GM12864 (cell line): Measurements from ENCODE around the gene GJA4.

ENCODE experiments used
- DNase-seq: peaks from one replicate; pipeline ENCODE4 v3.0.0-alpha.2; 2011; ENCODE audit warnings: low read depth
- H3K4me3 ChIP-seq: 2 replicates; pipeline ENCODE4 v1.5.1; 2011; ENCODE audit warnings: mild to moderate bottlenecking, low read depth, low read length, control low read depth
- TF ChIP-seq, protein P1 (sequence below): IDR thresholded peaks from 2 replicates; pipeline ENCODE4 v1.5.1; 2011; ENCODE audit warnings: low read depth, mild to moderate bottlenecking, moderate library complexity, low read length, control low read depth, inconsistent platforms; ENCODE audit errors: missing control alignments

Gene GJA4

DNA sequence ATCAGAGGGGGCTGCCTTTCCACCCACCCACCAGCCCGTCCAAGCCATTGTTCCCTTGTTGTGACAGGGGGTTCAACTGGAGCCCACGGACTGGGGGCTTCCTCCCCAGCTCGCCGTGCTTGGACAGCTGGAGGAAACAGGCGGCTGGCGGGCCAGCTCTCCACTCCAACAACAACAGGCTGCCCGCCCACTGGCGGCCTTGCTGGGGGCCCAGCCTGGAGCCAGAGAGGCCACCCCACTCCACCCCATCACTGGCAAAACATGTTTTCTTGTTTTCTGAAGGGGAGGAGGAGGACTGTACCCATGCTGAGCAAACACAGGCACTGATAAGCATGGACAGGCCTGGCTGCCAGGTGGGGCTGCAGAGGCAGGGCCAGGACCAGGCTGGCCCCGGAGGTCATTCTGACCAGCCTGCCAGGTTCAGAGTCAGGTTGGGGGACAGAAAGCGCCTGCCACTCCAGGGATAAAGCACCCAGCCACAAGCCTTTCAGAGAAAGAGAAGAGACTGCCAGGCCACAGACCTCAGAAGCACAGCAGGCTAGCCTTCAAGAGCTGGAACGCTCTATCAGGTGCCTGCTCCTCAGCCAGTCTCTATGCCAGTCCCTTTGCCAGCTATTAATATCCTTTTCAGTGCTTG, 32.8 kb downstream of the GJA4 start:
- TF ChIP-seq, protein P1, sequence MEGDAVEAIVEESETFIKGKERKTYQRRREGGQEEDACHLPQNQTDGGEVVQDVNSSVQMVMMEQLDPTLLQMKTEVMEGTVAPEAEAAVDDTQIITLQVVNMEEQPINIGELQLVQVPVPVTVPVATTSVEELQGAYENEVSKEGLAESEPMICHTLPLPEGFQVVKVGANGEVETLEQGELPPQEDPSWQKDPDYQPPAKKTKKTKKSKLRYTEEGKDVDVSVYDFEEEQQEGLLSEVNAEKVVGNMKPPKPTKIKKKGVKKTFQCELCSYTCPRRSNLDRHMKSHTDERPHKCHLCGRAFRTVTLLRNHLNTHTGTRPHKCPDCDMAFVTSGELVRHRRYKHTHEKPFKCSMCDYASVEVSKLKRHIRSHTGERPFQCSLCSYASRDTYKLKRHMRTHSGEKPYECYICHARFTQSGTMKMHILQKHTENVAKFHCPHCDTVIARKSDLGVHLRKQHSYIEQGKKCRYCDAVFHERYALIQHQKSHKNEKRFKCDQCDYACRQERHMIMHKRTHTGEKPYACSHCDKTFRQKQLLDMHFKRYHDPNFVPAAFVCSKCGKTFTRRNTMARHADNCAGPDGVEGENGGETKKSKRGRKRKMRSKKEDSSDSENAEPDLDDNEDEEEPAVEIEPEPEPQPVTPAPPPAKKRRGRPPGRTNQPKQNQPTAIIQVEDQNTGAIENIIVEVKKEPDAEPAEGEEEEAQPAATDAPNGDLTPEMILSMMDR: no peak
- DNase-seq: no peak
- H3K4me3 ChIP-seq: no peak overlapping the region

DNA sequence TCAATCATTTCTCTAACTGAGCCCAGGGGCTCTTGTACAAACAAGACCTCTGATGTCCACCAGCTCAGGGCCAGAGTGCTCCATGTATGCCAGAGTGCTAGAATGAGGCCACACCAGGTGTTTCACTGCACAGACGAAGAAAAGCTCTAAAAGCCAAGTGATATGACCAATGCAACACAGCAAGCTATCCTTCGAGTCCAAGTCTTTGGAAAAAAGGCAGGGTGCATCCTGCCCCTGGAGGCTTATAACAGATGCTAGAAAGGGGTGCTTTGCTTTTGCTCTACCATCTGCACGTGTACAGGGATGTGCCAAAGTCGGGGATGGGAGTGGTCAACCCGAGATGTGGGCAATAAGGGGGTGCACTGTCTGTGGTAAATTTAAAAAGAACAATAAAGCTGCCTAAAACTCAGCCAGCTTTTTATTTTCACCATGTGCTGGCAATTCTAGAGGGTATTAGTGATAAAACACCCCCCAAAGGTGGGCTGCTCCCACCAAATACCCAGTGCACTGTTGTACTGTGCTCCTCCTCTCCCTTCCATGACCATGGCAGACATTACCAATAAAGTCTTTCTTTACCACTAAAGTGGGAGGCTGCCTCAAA, 34.6 kb downstream of the GJA4 start:
- TF ChIP-seq, protein P1: no peak
- DNase-seq: no peak
- no peak overlapping the region for H3K4me3 ChIP-seq

DNA sequence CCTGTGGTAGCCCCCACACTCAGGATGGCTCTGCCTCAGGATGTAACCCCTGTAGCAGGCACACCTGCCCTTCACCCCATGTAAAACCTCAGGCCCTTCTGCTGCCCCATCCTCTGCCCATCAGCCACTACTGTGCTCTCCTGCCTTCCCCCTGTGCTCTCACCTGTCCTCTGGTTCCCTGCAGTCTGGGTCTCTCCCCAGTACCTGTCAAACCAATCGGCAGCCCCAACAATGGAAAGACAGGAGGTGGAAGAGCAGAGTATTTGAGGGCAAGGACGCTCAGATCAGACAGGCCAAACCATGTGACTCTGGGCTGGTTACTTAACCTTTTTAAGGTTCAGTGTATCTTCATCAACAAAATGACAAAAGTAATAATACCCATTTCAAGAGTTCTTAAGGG, 35.8 kb downstream of the GJA4 start:
- DNase-seq: no peak

DNA sequence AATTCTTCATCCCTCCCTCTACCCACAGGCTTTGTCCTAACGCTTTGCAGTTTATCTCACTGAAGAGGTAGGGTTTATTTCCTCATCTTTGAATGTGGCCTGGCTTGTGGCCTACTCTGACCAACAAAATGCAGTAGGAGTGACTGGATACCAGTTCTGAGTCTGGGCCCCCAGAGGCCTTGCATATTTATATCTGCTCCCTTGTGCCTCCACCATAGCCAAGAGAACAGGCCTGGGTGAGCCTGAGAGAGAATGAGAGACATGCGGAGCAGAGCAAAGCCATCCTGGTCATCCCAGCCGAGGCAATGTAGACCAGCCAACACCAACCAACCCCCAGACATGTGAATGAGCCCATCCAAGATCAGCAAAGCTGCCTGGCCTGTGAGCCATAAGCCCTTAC, 36.5 kb downstream of the GJA4 start:
- TF ChIP-seq, protein P1: no peak
- no peak overlapping the region for H3K4me3 ChIP-seq
- DNase-seq: no peak

More for the DNA sequence above, 35.8 kb downstream of the GJA4 start:
- TF ChIP-seq, protein P1: no peak
- H3K4me3 ChIP-seq: no peak overlapping the region

DNA sequence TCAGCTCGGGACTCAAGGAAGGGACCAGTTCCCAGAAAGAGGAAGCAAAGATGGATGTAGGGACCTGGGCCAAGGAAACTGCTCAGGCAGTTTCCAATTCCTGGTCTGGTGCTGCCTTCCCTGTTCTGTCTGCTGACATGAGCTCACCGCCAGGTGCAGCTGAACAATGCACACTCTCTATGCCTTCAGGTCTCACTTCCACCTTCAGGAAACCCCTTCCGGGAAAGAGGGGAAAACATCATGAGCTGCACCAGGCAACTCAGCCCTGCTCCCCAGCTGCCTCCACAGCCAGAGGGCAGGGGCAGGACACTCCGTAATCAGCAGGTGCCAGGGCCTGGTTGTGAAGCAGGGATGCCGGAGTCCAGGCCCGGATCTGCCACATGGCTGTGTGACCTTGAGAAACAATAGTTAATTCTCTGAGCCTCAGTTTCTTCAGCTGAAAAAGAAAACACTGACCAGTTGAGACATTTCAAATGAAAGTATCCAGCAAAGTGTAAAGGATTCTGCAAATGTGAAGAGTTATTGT, 39.0 kb downstream of the GJA4 start:
- no peak for DNase-seq
- TF ChIP-seq, protein P1: no peak
- H3K4me3 ChIP-seq: no peak overlapping the region

DNA sequence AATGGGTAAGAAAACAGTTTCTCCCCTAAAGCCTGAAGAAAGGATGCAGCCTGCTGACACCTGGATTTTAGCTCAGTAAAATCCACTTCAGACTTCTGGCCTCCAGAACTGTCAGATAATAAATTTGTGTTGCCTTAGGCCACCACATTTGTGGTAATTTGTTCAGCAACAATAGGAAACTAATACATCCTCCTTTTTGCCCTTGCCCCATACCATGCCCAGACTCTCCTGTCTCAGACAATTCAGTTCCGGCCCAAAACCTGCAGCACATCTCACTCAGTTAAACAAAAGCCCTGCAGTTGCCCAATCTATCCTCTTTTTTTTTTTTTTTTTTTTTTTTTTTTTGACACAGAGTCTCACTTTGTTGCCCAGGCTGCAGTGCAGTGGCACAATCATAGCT, 40.9 kb downstream of the GJA4 start:
- no peak overlapping the region for H3K4me3 ChIP-seq
- DNase-seq: no peak
- TF ChIP-seq, protein P1: no peak
